VCaP (cell line): ENCODE measurements around the gene ZDHHC8.

Source experiments
- H3K27ac ChIP-seq: fragments of 450-650 bp; 2 replicates; pipeline ENCODE4 v1.5.1; 2017
- CTCF ChIP-seq: fragments of 450-650 bp; conservative IDR thresholded peaks from 2 replicates; pipeline ENCODE4 v1.5.1; 2017; ENCODE audit warnings: mild to moderate bottlenecking, moderate library complexity

ZDHHC8 gene

GRCh38 chr22:20152464-20152890 lies 20.9 kb downstream of the ZDHHC8 start:
- no peak for TF ChIP-seq CTCF
- H3K27ac ChIP-seq, result no peak overlapping the region

- 0 out of 2 replicates have a peak, but pooled peaks have one; percentile 5 for TF ChIP-seq CTCF
- no peak overlapping the region for H3K27ac ChIP-seq
Measured at GRCh38 chr22:20153945-20154344, 22.3 kb downstream of the ZDHHC8 start.

GRCh38 chr22:20154602-20155187 lies 23.1 kb downstream of the ZDHHC8 start:
- H3K27ac ChIP-seq, result peak overlapping the region; percentile 63; the same call in 1 of the 2 replicates
- no peak; the same call in 1 of the 2 replicates for TF ChIP-seq CTCF

- H3K27ac ChIP-seq, result peak overlapping the region; percentile 63; the same call in 1 of the 2 replicates
- no peak for TF ChIP-seq CTCF
Measured at GRCh38 chr22:20155330-20156041, 23.9 kb downstream of the ZDHHC8 start.

GRCh38 chr22:20156042-20156389 lies 24.4 kb downstream of the ZDHHC8 start:
- no peak overlapping the region for H3K27ac ChIP-seq
- no peak for TF ChIP-seq CTCF

- no peak overlapping the region; the same call in 1 of the 2 replicates for H3K27ac ChIP-seq
- peak; percentile 96 for TF ChIP-seq CTCF
Measured at GRCh38 chr22:20156611-20157429, 25.2 kb downstream of the ZDHHC8 start.
